GM12891 (cell line): ENCODE data around the gene PACSIN3.

ENCODE experiments used
- POLR2A ChIP-seq: IDR thresholded peaks from 2 replicates; pipeline ENCODE4 v1.6.1; 2011; ENCODE audit warnings: low read depth, low read length, control low read depth
- POLR2AphosphoS5 ChIP-seq: IDR thresholded peaks from 2 replicates; pipeline ENCODE4 v1.6.1; 2011; ENCODE audit warnings: low read depth, low read length, control low read depth
- SPI1 ChIP-seq: IDR thresholded peaks from 2 replicates; pipeline ENCODE4 v1.6.1; 2011; ENCODE audit warnings: low read depth, low read length, control low read depth
- TAF1 ChIP-seq: IDR thresholded peaks from 2 replicates; pipeline ENCODE4 v1.6.1; 2011; ENCODE audit warnings: low read depth, low read length, control low read depth

GRCh38 chr11:47178316-47178715 lies 7.9 kb downstream of the PACSIN3 start:
- TF ChIP-seq TAF1 (no peak), POLR2AphosphoS5 (no peak), POLR2A (no peak), SPI1 (no peak)
